Measurements from ENCODE around the gene PKNOX1.
"Not testable (repeated sequence)": the region's sequence is repeated elsewhere in the genome, so short reads cannot be mapped to it uniquely, and the experiment has no call there.

PKNOX1 gene

DNA sequence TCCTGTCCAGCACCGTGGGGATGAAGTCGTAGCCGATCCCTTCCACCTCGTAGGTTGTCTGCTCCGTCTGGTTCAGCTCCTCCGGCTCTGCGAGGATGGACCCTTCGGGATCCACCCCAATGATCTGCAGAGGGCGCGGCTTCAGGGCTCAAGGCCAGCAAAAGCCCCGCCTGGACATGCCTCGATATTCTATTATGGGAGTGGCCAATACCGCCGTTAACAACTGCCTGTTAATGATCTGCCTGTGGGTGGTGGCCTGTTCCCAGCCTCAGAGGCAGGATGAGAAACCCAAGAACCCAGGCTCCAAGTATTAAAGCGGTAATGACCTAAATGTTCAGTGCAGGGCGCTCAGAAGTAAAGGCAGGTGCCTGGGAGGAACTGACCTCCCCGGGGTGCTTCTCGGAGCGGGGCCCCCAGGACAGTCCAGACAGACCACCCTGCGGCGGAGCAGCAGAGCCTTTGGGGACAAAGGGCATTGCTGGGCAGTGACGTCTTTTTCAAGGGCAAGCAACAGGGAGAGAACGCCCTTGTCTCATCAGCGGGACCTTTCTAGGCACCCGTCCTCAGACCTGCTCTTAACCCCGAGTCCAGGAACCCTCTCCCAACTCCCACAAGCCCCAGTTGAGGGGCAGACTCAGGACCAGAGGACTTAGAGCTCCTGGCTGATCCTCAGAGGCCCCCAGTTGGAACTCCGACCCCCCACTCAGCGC is 88.7 kb downstream of the PKNOX1 start:
- ATAC-seq (ENCODE audit: low read depth); DNase-seq (ENCODE audit: low spot score in 2 of 2); H3K27me3 Mint-ChIP-seq; H3K4me3 Mint-ChIP-seq; H3K9me3 Mint-ChIP-seq; H3K36me3 Mint-ChIP-seq; H3K4me1 Mint-ChIP-seq; H3K27ac Mint-ChIP-seq: not testable (repeated sequence)

- not testable (repeated sequence) for H3K36me3 Mint-ChIP-seq; ATAC-seq (ENCODE audit: low read depth); H3K27me3 Mint-ChIP-seq; H3K9me3 Mint-ChIP-seq; DNase-seq (ENCODE audit: low spot score in 2 of 2); H3K4me1 Mint-ChIP-seq; H3K4me3 Mint-ChIP-seq; H3K27ac Mint-ChIP-seq
Measured at GRCh38 chr21:43064265-43064917, 90.0 kb downstream of the PKNOX1 start.

DNA sequence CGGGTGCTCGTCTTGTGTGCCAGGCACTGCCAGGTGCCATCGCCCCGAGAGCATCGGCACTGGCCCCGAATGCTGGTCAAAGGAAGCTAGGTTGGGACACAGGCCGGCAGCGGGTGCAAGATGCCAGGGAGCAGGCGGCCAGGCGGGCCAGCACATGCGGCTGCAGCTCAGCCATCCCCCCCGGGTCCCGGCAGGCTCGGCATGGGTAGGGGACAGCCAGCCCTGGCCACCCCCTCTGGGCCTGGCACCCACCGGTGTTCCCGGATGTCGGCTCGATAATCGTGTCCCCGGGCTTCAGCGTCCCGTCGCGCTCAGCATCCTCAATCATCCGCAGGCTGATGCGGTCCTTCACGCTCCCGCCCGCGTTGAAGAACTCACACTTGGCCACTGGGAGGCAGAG is 91.6 kb downstream of the PKNOX1 start:
- H3K36me3 Mint-ChIP-seq; DNase-seq (ENCODE audit: low spot score in 2 of 2); H3K9me3 Mint-ChIP-seq; ATAC-seq (ENCODE audit: low read depth); H3K4me3 Mint-ChIP-seq; H3K4me1 Mint-ChIP-seq; H3K27ac Mint-ChIP-seq; H3K27me3 Mint-ChIP-seq: not testable (repeated sequence)

DNA sequence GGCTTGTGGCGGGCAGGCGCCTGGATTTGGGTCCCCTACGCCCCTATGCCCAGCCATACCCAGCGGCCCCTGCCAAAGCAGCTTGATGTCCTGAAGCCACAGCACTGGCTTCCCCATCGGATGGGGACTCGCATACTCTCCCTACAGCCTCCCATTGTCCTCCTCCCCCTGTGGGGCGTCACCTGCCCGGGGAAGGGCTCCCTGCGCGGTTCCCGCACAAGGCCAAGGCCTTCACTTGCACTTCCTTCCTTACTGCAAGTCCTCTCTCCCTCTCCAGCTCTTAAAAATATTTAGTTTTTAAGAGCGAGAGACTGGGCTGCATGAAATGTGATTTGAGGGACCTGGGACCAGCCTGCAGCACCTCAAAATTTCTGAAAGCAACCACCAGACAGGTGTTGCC is 92.3 kb downstream of the PKNOX1 start:
- not testable (repeated sequence) for H3K4me1 Mint-ChIP-seq; H3K36me3 Mint-ChIP-seq; H3K9me3 Mint-ChIP-seq; DNase-seq (ENCODE audit: low spot score in 2 of 2); ATAC-seq (ENCODE audit: low read depth); H3K27ac Mint-ChIP-seq; H3K4me3 Mint-ChIP-seq; H3K27me3 Mint-ChIP-seq

GRCh38 chr21:43068065-43068464 is 93.7 kb downstream of the PKNOX1 start:
- H3K4me3 Mint-ChIP-seq; H3K9me3 Mint-ChIP-seq; H3K27ac Mint-ChIP-seq; H3K27me3 Mint-ChIP-seq; ATAC-seq (ENCODE audit: low read depth); H3K36me3 Mint-ChIP-seq; DNase-seq (ENCODE audit: low spot score in 2 of 2); H3K4me1 Mint-ChIP-seq: not testable (repeated sequence)

DNA sequence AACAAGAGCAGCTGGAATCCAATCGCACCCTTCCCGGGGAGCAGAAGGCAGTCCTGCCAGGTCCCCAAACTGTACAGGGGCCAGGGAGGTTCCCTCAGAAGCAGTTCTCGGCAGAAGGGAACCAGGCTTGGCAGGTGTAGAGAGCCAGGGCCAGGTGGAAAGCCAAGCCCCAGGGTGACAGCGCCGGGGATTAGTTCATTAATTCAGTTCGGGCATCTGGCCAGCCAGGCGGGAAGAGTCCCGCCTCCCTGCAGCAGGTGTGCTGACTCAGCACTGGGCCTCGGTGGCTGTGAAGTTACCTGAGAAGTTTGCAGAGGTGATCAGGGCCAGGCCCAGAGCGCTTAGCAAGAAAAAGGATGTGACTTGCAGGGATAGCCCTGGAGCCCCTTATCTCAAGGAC is 95.3 kb downstream of the PKNOX1 start:
- H3K9me3 Mint-ChIP-seq; H3K27ac Mint-ChIP-seq; H3K4me1 Mint-ChIP-seq; DNase-seq (ENCODE audit: low spot score in 2 of 2); H3K27me3 Mint-ChIP-seq; H3K4me3 Mint-ChIP-seq; ATAC-seq (ENCODE audit: low read depth); H3K36me3 Mint-ChIP-seq: not testable (repeated sequence)

GRCh38 chr21:43072742-43073141 is 98.4 kb downstream of the PKNOX1 start:
- not testable (repeated sequence) for H3K4me3 Mint-ChIP-seq; H3K36me3 Mint-ChIP-seq; DNase-seq (ENCODE audit: low spot score in 2 of 2); H3K4me1 Mint-ChIP-seq; ATAC-seq (ENCODE audit: low read depth); H3K27ac Mint-ChIP-seq; H3K27me3 Mint-ChIP-seq; H3K9me3 Mint-ChIP-seq

- H3K27ac Mint-ChIP-seq; H3K27me3 Mint-ChIP-seq; DNase-seq (ENCODE audit: low spot score in 2 of 2); H3K4me3 Mint-ChIP-seq; H3K9me3 Mint-ChIP-seq; ATAC-seq (ENCODE audit: low read depth); H3K4me1 Mint-ChIP-seq; H3K36me3 Mint-ChIP-seq: not testable (repeated sequence)
Measured at GRCh38 chr21:43074401-43075169, 100.2 kb downstream of the PKNOX1 start.

- H3K27me3 Mint-ChIP-seq; ATAC-seq (ENCODE audit: low read depth); DNase-seq (ENCODE audit: low spot score in 2 of 2); H3K9me3 Mint-ChIP-seq; H3K27ac Mint-ChIP-seq; H3K4me1 Mint-ChIP-seq; H3K4me3 Mint-ChIP-seq; H3K36me3 Mint-ChIP-seq: not testable (repeated sequence)
Measured at GRCh38 chr21:43075170-43076022, 101.0 kb downstream of the PKNOX1 start, which contains the start of gene CBS. CBS (minus strand) TSS chr21:43075835; CDS start chr21:43072193, 3,642 bp downstream.

DNA sequence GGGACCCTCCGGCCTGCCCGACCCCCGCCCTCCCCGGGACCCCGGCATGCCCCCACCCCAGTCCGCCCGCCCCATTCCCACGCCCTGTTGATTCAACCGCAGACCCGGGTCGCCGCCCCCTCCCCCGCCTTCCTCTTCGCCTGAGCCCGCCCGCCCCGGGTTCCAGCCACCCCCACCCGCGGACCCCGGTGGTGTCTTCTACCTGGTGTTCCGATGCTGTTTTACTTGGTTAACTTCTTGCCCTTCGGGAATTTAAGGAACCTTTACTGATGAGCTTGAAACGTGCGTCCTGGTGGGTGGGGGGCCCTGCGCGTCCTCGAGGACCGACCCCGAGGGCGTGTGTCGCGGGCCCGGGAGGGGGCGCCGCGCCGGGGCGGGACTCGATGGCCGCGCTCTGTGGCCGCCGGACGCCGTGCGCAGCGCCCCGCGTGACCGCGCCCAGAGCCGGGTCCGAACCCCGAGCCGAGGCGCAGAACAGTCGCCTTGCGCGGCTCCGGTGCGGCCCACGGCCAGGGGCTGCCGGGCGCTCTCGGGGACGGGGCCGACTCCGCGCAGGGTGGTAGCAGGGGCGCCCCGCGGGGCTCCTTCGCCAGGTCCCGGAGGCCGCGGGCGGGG is 101.8 kb downstream of the PKNOX1 start:
- not testable (repeated sequence) for H3K4me1 Mint-ChIP-seq; H3K27me3 Mint-ChIP-seq; H3K27ac Mint-ChIP-seq; DNase-seq (ENCODE audit: low spot score in 2 of 2); ATAC-seq (ENCODE audit: low read depth); H3K36me3 Mint-ChIP-seq; H3K9me3 Mint-ChIP-seq; H3K4me3 Mint-ChIP-seq

- not testable (repeated sequence) for DNase-seq (ENCODE audit: low spot score in 2 of 2); H3K36me3 Mint-ChIP-seq; H3K27me3 Mint-ChIP-seq; ATAC-seq (ENCODE audit: low read depth); H3K4me1 Mint-ChIP-seq; H3K9me3 Mint-ChIP-seq; H3K4me3 Mint-ChIP-seq; H3K27ac Mint-ChIP-seq
Measured at GRCh38 chr21:43076643-43077042, 102.3 kb downstream of the PKNOX1 start.

DNA sequence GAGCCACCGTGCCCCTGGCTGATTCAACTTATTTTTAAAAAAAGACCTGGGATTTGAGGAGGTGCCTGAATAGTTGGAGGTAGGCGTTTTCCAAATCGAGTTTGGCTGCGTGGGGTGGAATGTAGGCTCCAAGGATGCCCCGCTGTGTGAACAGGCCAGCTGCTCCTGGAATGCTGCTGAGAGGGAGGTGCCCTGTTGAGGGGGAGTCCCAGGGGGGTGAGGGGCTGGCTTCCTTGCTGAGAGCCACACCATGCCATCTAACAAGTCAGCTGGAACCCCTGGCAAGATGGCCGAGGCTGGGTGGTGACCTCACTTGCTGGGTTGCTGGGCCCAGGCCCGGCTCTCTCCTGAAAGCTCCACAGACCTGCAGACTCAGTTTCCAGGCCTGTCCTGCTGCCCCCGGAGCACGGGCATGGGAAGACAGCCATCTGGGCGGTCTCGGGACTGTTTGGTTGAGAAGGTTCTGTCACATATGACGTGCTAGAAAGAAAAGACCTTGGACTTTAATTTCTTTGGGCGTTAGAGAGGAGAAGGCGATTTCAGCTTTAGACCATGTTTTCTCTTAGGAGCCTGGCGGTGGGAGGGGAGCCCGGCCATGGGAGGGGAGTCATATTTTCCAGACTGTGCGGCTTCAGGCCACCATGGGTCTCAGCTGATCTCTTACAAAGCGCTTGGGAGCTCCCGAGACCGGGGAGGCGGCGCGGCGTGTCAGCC is 108.4 kb downstream of the PKNOX1 start:
- H3K36me3 Mint-ChIP-seq; DNase-seq (ENCODE audit: low spot score in 2 of 2); H3K9me3 Mint-ChIP-seq; H3K27me3 Mint-ChIP-seq; H3K4me1 Mint-ChIP-seq; H3K27ac Mint-ChIP-seq; H3K4me3 Mint-ChIP-seq; ATAC-seq (ENCODE audit: low read depth): not testable (repeated sequence)

Data from memory B cell (primary cell).